Ishikawa (cell line): ENCODE measurements around the gene RREB1.
A peak's percentile ranks its signal among the peaks of the same experiment; 100 is the strongest.

Experiments used
- CEBPB ChIP-seq: IDR thresholded peaks from 2 replicates; pipeline ENCODE4 v1.6.1; 2012
- CREB1 ChIP-seq: IDR thresholded peaks from 2 replicates; pipeline ENCODE4 v1.6.1; 2012; ENCODE audit warnings: low read depth
- EGR1 ChIP-seq: IDR thresholded peaks from 2 replicates; pipeline ENCODE4 v1.6.1; 2012
- EP300 ChIP-seq: IDR thresholded peaks from 2 replicates; pipeline ENCODE4 v1.6.1; 2012; ENCODE audit warnings: borderline replicate concordance
- FOXM1 ChIP-seq: IDR thresholded peaks from 2 replicates; pipeline ENCODE4 v1.6.1; 2012; ENCODE audit warnings: low read depth, borderline replicate concordance
- MAX ChIP-seq: IDR thresholded peaks from 2 replicates; pipeline ENCODE4 v1.6.1; 2012
- NFIC ChIP-seq: IDR thresholded peaks from 2 replicates; pipeline ENCODE4 v1.6.1; 2012
- RAD21 ChIP-seq: IDR thresholded peaks from 2 replicates; pipeline ENCODE4 v1.6.1; 2012; ENCODE audit warnings: low read depth
- REST ChIP-seq: IDR thresholded peaks from 2 replicates; pipeline ENCODE4 v1.6.1; 2012; ENCODE audit warnings: low read depth, mild to moderate bottlenecking
- TAF1 ChIP-seq: IDR thresholded peaks from 2 replicates; pipeline ENCODE4 v1.6.1; 2012; ENCODE audit warnings: low read depth, mild to moderate bottlenecking
- TCF12 ChIP-seq: IDR thresholded peaks from 2 replicates; pipeline ENCODE4 v1.6.1; 2012; ENCODE audit warnings: low read depth
- TEAD4 ChIP-seq: IDR thresholded peaks from 2 replicates; pipeline ENCODE4 v1.6.1; 2012
- USF1 ChIP-seq: IDR thresholded peaks from 2 replicates; pipeline ENCODE4 v1.6.1; 2012
- YY1 ChIP-seq: IDR thresholded peaks from 2 replicates; pipeline ENCODE4 v1.6.1; 2012; ENCODE audit warnings: low read depth
- ZBTB7A ChIP-seq: IDR thresholded peaks from 2 replicates; pipeline ENCODE4 v1.6.1; 2012; ENCODE audit warnings: low read depth

RREB1 gene

GRCh38 chr6:7104752-7105151 lies 3.0 kb upstream of the RREB1 start:
- TF ChIP-seq ZBTB7A (no peak), TAF1 (no peak), YY1 (no peak), TEAD4 (no peak), EP300 (no peak), FOXM1 (no peak), TCF12 (no peak), RAD21 (no peak), USF1 (no peak), CREB1 (no peak), REST (no peak), MAX (no peak), NFIC (no peak), EGR1 (no peak), CEBPB (no peak)

GRCh38 chr6:7106215-7106751 lies 1.5 kb upstream of the RREB1 start:
- TF ChIP-seq CREB1 = no peak
- TF ChIP-seq TEAD4 = no peak
- TF ChIP-seq RAD21 = no peak
- TF ChIP-seq CEBPB = no peak
- TF ChIP-seq ZBTB7A = no peak
- no peak for TF ChIP-seq TAF1
- TF ChIP-seq USF1 = no peak
- TF ChIP-seq TCF12 = no peak
- TF ChIP-seq FOXM1 = no peak
- no peak for TF ChIP-seq YY1
- TF ChIP-seq EGR1 = no peak
- TF ChIP-seq EP300 = no peak
- TF ChIP-seq REST = no peak

GRCh38 chr6:7106752-7107577 lies 796 bp upstream of the RREB1 start:
- TF ChIP-seq REST = no peak
- TF ChIP-seq EGR1 = no peak
- TF ChIP-seq ZBTB7A = 0 out of 2 replicates have a peak, but pooled peaks have one; percentile 9
- TF ChIP-seq YY1 = no peak
- no peak for TF ChIP-seq CREB1
- TF ChIP-seq FOXM1 = no peak
- no peak for TF ChIP-seq NFIC

- TF ChIP-seq ZBTB7A (0 out of 2 replicates have a peak, but pooled peaks have one; percentile 53), CREB1 (no peak), RAD21 (no peak; the same call in 1 of the 2 replicates), MAX (peak; percentile 22; the same call in 1 of the 2 replicates), TEAD4 (0 out of 2 replicates have a peak, but pooled peaks have one; percentile 26), TCF12 (peak; percentile 12; the same call in 1 of the 2 replicates)
Observed at GRCh38 chr6:7108196-7108963, 619 bp downstream of the RREB1 start.
